RWPE1 (cell line): ENCODE data around the gene OR6B2.

ENCODE experiments used
- CTCF ChIA-PET: fragments of 350-600 bp; sonication (Branson Sonifier 250); formaldehyde crosslinking; extraction: SDS; loops from one replicate; lab custom pipeline; 2021; lab: Yijun Ruan, JAX
- POLR2A ChIA-PET: fragments of 400-600 bp; formaldehyde crosslinking; extraction: SDS; loops from one replicate; lab custom pipeline; 2020; ENCODE audit warnings: antibody characterized with exemption; ENCODE audit not compliant: low non-redundant PET; lab: Yijun Ruan, JAX
- DNase-seq: peaks from one replicate; pipeline ENCODE4 v3.0.0; 2012; ENCODE audit warnings: low spot score
- H3K27ac ChIP-seq: fragments of 450-650 bp; 2 replicates; pipeline ENCODE4 v1.5.1; 2017
- TF ChIP-seq, protein P1 (sequence below): fragments of 450-650 bp; conservative IDR thresholded peaks from 2 replicates; pipeline ENCODE4 v1.5.1; 2017; ENCODE audit warnings: low read depth, mild to moderate bottlenecking

The OR6B2 gene

DNA sequence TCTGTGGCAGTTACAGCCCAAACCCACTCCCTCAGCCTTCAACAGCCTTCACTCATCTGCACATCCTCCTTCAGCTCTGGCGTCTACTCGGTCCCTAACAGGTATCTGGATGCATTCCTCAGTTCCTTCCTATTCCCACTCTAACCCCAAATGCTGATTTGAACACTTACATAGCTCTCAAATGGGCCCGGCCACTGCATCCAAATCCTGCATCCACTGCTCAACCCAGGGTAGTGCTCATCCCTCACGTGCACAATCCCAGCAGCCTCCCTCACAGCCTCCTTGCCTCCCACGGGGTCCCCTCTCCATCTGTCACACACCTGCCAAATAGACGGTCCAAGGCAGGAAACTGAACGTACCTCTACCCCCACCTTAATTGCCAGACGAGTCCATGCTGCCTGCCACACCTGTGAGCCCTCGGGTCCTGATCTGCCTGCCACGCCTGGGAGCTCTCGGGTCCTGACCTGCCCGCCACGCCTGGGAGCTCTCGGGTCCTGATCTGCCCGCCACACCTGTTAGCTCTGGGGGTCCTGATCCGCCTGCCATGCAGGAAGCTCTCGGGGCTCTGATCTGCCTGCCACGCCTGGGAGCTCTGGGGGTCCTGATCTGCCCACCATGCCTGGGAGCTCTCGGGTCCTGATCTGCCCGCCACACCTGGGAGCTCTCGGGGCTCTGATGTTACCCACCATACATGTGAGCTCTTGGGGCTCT lies 13.2 kb upstream of the OR6B2 start:
- CTCF ChIA-PET: interaction anchor here (0.6 to 0.7 kb wide), 2 partner anchors 780 to 1029 kb away, joined by 3 to 4 read pairs; no protein-coding TSS in a partner anchor
- POLR2A ChIA-PET: interaction anchor here (0.6 kb wide), 1 partner anchor 18 kb away, joined by 3 read pairs; no protein-coding TSS in a partner anchor
- TF ChIP-seq, protein P1, sequence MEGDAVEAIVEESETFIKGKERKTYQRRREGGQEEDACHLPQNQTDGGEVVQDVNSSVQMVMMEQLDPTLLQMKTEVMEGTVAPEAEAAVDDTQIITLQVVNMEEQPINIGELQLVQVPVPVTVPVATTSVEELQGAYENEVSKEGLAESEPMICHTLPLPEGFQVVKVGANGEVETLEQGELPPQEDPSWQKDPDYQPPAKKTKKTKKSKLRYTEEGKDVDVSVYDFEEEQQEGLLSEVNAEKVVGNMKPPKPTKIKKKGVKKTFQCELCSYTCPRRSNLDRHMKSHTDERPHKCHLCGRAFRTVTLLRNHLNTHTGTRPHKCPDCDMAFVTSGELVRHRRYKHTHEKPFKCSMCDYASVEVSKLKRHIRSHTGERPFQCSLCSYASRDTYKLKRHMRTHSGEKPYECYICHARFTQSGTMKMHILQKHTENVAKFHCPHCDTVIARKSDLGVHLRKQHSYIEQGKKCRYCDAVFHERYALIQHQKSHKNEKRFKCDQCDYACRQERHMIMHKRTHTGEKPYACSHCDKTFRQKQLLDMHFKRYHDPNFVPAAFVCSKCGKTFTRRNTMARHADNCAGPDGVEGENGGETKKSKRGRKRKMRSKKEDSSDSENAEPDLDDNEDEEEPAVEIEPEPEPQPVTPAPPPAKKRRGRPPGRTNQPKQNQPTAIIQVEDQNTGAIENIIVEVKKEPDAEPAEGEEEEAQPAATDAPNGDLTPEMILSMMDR: no peak
- no peak overlapping the region for H3K27ac ChIP-seq
- DNase-seq: no peak

DNA sequence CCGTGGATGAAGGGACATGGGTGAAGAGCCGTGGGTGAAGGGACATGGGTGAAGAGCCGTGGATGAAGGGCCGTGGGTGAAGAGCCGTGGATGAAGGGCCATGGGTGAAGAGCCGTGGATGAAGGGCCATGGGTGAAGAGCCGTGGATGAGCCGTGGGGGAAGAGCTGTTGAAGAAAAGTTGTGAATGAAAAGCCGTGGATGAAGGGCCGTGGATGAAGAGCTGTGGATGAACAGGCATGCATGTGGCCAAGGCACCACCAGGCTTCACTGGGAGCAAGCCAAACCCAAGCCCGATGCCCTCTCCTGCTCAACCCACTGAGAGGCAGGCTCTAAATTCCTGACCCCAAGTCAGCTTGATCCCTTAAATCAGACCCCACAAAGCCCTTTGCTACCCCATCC lies 12.5 kb upstream of the OR6B2 start:
- CTCF ChIA-PET: interaction anchor here (0.6 kb wide), 1 partner anchor 1094 kb away, joined by 4 read pairs; no protein-coding TSS in a partner anchor
- POLR2A ChIA-PET: no interaction called here
- H3K27ac ChIP-seq: no peak overlapping the region
- TF ChIP-seq, protein P1: no peak
- no peak for DNase-seq

DNA sequence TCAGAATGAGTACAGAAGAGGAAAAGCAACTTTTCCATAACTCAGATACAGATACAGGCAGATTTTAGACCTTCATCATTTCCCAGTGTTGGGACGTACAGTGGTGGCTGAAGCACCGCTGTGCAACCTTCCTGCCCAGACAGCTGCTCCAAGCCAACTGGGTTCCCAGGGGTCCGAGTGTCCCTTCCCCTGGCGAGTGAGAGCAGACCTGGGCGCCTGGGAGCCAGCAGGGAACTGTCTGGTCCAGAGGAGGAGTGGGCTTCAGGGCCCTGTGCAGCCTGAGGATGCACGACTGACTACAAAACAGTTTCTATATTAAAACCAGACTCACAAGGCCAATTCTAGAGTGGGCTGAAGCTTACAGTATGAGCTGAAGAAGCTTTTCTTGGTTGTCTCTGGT lies 11.1 kb upstream of the OR6B2 start:
- H3K27ac ChIP-seq: no peak overlapping the region
- TF ChIP-seq, protein P1: no peak
- CTCF ChIA-PET: no interaction called here
- POLR2A ChIA-PET: no interaction called here
- DNase-seq: no peak

DNA sequence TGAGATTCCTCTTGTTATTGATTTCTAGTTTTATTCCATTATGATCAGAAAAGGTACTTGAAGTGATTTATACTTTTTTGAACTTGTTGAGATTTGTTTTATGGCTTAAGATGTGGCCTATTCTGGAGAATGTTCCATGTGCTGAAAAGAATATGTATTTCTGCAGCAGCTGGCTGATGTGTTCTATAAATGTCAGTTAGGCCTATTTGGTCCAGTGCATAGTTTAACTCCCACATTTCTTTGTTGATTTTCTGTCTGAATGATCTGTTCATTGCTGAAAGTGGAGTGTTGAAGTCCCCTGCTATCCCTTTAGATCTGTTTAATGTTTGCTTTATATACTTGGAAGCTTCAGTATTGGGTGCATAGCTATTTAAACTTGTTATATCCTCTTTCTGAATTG lies 7.1 kb upstream of the OR6B2 start:
- no peak overlapping the region for H3K27ac ChIP-seq
- ChIA-PET CTCF (no interaction called here), POLR2A (no interaction called here)
- DNase-seq: no peak
- TF ChIP-seq, protein P1: no peak

DNA sequence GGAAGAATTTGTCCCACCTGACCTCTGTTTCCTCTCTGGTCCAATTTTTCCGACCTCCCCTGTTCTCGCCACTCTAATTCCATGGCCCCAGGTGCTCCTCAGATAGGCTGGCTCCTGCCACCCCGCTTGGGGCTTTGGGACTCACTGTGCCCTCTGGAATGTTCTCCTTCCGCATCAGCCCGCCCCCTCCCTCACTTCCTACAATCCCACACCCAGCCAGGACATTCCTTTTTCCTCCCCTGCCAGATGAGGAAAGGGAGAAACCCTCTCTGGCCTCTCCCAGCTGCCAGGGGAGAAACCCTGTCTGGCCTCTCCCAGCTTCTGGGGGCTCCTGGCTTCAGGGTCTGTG lies 3.1 kb upstream of the OR6B2 start:
- ChIA-PET POLR2A (no interaction called here), CTCF (no interaction called here)
- no peak for DNase-seq
- TF ChIP-seq, protein P1: no peak
- no peak overlapping the region for H3K27ac ChIP-seq

DNA sequence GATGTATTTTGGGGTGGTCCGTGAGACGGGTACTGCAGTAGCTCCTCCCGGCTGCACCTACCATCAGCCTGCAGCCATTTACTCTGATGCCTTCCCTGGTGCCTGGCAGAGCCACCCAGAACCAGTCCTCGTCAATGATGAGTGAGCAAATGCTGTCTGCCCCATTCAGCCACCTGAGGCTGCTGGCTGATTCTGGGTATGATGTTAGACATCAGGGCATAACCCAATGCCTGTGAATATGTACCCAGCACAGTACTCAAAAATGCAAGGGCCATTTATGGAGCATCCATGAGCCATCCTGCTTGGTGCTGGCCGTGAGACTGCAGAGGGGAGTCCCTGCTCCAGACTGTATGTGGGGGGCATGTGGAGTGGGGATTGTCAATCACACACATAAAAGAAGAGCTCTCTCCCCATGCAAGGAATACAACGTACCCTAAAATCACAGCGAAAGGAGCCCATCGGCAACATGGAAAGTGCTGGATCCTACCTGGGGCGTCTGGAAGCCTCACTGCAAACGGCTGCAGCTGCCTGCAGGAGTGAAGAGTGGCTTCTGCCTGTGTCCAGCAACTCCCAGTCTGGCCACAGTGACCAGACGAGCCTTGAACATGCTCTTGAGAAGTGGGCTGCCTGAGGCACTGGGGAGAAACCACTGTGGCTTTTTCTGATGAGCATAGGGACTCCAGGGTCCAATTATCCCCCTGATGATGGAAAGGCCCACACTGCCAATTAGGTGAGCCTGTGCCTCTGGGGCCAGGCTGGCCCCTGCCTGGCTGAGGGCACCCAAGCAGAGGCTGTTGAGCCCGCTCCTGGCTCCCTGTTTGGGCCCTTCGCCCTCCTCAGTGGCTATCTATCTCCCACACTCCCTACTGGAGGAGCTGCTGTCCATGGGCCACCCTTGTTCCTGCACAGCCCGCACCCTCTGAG lies 2.4 kb upstream of the OR6B2 start:
- CTCF ChIA-PET: interaction anchor here (0.6 to 1.4 kb wide), 3 partner anchors 11 to 569 kb away, joined by 3 to 4 read pairs (median 4); no protein-coding TSS in a partner anchor
- H3K27ac ChIP-seq: no peak overlapping the region
- DNase-seq: no peak
- POLR2A ChIA-PET: no interaction called here
- TF ChIP-seq, protein P1: no peak
